Erythroblast (primary cell): ENCODE results near the gene METTL14.

Experiments
- GATA1 ChIP-seq: IDR thresholded peaks from 2 replicates; pipeline ENCODE4 v1.6.1; 2011; ENCODE audit warnings: low read depth, mild to moderate bottlenecking, control low read depth, low read length, moderate library complexity
- POLR2A ChIP-seq: IDR thresholded peaks from 2 replicates; pipeline ENCODE4 v1.6.1; 2011; ENCODE audit warnings: mild to moderate bottlenecking, low read length

DNA sequence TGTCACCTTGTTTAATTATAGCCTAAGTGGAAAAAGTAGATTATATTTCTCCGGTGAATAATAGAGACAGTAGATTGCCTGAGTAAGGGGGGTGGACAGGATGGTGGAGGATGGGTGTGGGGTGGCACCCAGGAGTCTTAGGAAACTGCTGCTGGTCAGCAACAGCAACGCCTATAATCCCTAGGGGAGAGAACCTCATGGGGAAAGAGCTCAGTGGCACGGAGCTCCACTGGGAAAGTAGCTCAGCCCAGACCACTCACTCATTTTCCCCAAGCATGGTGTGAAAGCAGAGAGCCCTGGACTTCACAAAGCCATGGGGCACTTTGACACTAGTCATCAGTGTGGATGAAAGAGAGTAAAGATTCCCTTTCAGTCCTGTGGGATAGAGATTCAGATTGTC is 31.1 kb downstream of the METTL14 start:
- TF ChIP-seq POLR2A, result no peak
- no peak for TF ChIP-seq GATA1
